ENCODE results near the gene HSPH1. TPM values are rescaled to one million over a fixed set of nuclear protein-coding genes. Genes with fewer than 3 reads are reported as not detected.

HSPH1 gene
- total and polyA plus RNA-seq, 2 of the 8 experiments (the other 6 are each of a cell fraction or from before 2014, with no cell fraction given) = 14.2 to 145 TPM

DNA sequence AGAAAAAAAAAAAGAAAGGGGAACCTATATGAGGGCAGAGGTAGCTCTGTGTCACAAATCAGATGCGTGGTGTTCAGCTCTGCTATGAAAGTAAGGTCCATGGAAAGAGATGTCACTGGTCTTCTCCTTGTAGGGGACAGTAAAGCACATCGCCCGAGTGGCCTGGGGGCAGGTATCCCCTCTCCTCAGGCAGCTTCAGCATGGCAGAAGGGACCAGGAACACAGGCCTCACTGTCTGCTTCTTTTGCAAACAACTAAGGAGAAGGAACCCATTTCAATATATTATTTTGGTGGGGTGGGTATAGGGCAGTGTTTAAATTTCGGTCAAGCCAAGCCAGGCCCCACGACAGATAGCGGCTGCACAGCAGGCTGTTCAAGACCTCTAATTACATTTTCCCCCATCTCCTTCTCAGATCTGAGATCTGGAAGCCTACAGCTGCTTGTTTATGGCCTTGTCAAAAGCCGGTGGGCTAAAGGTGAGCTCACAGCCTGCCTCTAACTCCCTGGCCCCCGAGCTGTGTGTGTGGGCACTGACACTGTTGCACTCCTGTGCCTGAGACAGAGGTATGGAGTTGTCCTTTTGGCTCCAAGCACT, 72.8 kb downstream of the HSPH1 start:
- ChIA-PET CTCF (ENCODE audit: partially characterized antibody) (interaction anchor here (0.9 to 2.1 kb wide), 6 partner anchors 10 to 44 kb away, joined by 3 to 8 read pairs (median 4); no protein-coding TSS in a partner anchor), POLR2A (ENCODE audit: partially characterized antibody) (no interaction called here)
- H4K8ac ChIP-seq (ENCODE audit: extremely low read depth, insufficient read depth, low read length) = no peak overlapping the region
- H3K36me3 ChIP-seq (ENCODE audit: control insufficient read depth in 2 of 4, insufficient read depth in 4 of 4, low read length in 3 of 4) = no peaks in the 10 kb centered on the region
- no peak overlapping the region for H2BK120ac ChIP-seq (replicated peaks; ENCODE audit: low read depth, low read length)
- 83% methylated on average over 8 of the region's 8 CpGs; no CpG with 5 or more reads in 1 of the 2 experiments for WGBS, 2 experiments (ENCODE audit: extremely low coverage in 1 of 2, insufficient coverage in 1 of 2, insufficient read length in 1 of 2, insufficient replicate concordance in 2 of 2, low coverage in 1 of 2, low lambda C conversion rate in 2 of 2, missing lambda C conversion rate in 1 of 2)
- H4K91ac ChIP-seq (replicated peaks; ENCODE audit: insufficient read length, low read length) = no peak overlapping the region
- no peak overlapping the region for H3K56ac ChIP-seq (replicated peaks; ENCODE audit: insufficient read length, low read depth, low read length)
- H2BK12ac ChIP-seq (ENCODE audit: low read depth, low read length) = no peak overlapping the region
- no peak overlapping the region for H2AFZ ChIP-seq (ENCODE audit: low read length)
- H3K27ac ChIP-seq (ENCODE audit: low read depth, low read length) = no peak overlapping the region
- no peak overlapping the region for H3K4me3 ChIP-seq (ENCODE audit: extremely low read depth in 1 of 4, insufficient read depth in 2 of 4, low read depth in 3 of 4, low read length in 4 of 4)
- H3K18ac ChIP-seq (ENCODE audit: extremely low read depth, low read length) = no peak overlapping the region
- DNase-seq (ENCODE audit: low read depth in 1 of 2, low spot score in 2 of 2) (no peak), FAIRE-seq (no peak)
- no peak overlapping the region for H2BK20ac ChIP-seq (ENCODE audit: low read length)
- no peaks in the 10 kb centered on the region for H3K79me2 ChIP-seq (ENCODE audit: control insufficient read depth in 1 of 2, insufficient read depth in 2 of 2, low read length in 2 of 2)
- H3K23ac ChIP-seq (ENCODE audit: insufficient read length) = no peak overlapping the region
- no peak overlapping the region for H3K14ac ChIP-seq (ENCODE audit: insufficient read length)
- H2AK5ac ChIP-seq (ENCODE audit: low read depth, low read length) = no peak overlapping the region
- no peaks in the 10 kb centered on the region for H3K9me3 ChIP-seq (ENCODE audit: insufficient read depth in 2 of 2, low read depth in 1 of 2, low read length in 1 of 2)
- H4K20me1 ChIP-seq (replicated peaks in 1 of 2; ENCODE audit: control insufficient read depth in 1 of 2, insufficient read depth in 2 of 2, low read length in 2 of 2) = no peaks in the 10 kb centered on the region
- H3K4ac ChIP-seq (replicated peaks; ENCODE audit: insufficient read length, low read depth, low read length) = no peak overlapping the region
- H3K27me3 ChIP-seq (replicated peaks in 1 of 4; ENCODE audit: control insufficient read depth in 3 of 4, extremely low read depth in 1 of 4, insufficient read depth in 3 of 4, low read length in 3 of 4) = no peaks in the 10 kb centered on the region
- H3K4me1 ChIP-seq (replicated peaks in 1 of 4; ENCODE audit: control insufficient read depth in 3 of 4, insufficient read depth in 4 of 4, low read length in 3 of 4) = peaks cover 0 to 3% (median 0%) of the 10 kb centered on the region in 4 experiments; a peak in 1 of 7 replicates
- no peak overlapping the region for H3K9ac ChIP-seq (replicated peaks in 1 of 4; ENCODE audit: extremely low read depth in 1 of 4, low read depth in 3 of 4, low read length in 3 of 4)
- H3K23me2 ChIP-seq (ENCODE audit: low read depth, low read length) = no peaks in the 10 kb centered on the region
- no peak overlapping the region for H2BK5ac ChIP-seq (ENCODE audit: low read depth, low read length)
- H3K79me1 ChIP-seq (ENCODE audit: low read depth, low read length) = no peaks in the 10 kb centered on the region
- no peak overlapping the region for H3K4me2 ChIP-seq (ENCODE audit: insufficient read depth in 1 of 2, low read depth in 2 of 2, low read length in 2 of 2)
- H2BK15ac ChIP-seq (ENCODE audit: low read length) = no peak overlapping the region
- no peak overlapping the region for H4K5ac ChIP-seq (ENCODE audit: insufficient read length, low read depth, low read length)
- TF ChIP-seq MAFK (IDR thresholded peaks at IDR 0.05; ENCODE audit: low read depth, low read length) (no peak), BACH1 (IDR thresholded peaks at IDR 0.05; ENCODE audit: low read length) (no peak), BCL11A (IDR thresholded peaks at IDR 0.05; ENCODE audit: low read depth in 2 of 2, low read length in 2 of 2) (no peak)
- TF ChIP-seq, protein P1, sequence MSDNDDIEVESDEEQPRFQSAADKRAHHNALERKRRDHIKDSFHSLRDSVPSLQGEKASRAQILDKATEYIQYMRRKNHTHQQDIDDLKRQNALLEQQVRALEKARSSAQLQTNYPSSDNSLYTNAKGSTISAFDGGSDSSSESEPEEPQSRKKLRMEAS (IDR thresholded peaks at IDR 0.05) = no peak

All from H1 (cell line).